Islet of Langerhans (tissue), 1 donor: ENCODE results near the gene TDP2.

ENCODE experiments used
- FAIRE-seq: peaks from one replicate; lab custom pipeline; 2011; peaks lifted over from hg19 to GRCh38; lab: Jason Lieb, UNC

The TDP2 gene

GRCh38 chr6:24666641-24667377 is at the start of gene TDP2, which contains the start of gene ACOT13:
Gene TDP2, minus strand, starts transcription at chr6:24666899. Its CDS starts 37 bp downstream, at chr6:24666862.
Gene ACOT13, plus strand, starts transcription at chr6:24667077. Its CDS starts 187 bp downstream, at chr6:24667264.
- no peak for FAIRE-seq

GRCh38 chr6:24710519-24711303 is 44.0 kb upstream of the TDP2 start:
- no peak for FAIRE-seq

GRCh38 chr6:24709014-24709711 is 42.5 kb upstream of the TDP2 start:
- FAIRE-seq = peak; percentile 82

GRCh38 chr6:24708612-24709011 is 41.9 kb upstream of the TDP2 start:
- FAIRE-seq = no peak

DNA sequence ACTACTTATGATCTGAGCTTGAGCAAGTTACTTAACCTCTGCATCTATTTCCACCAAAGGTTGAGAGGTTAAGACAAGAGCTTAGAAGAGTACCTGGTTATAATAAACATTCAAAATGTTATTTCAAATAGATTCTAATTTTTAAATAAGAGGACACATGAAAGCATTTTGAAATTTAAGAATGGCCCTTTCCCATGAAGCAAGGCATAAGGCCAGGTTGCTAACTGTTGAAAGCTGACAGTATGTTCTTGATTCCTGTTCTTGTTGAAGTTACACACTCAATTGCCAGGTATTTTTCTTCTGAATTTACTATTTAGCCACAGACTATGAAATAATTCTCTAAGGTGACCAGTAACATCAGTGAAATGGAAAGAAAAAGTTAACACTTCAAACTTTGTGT is 37.8 kb upstream of the TDP2 start:
- no peak for FAIRE-seq

- FAIRE-seq = no peak
Measured at GRCh38 chr6:24702720-24703282, 36.1 kb upstream of the TDP2 start.

GRCh38 chr6:24699521-24700359 is 33.0 kb upstream of the TDP2 start:
- FAIRE-seq = no peak

DNA sequence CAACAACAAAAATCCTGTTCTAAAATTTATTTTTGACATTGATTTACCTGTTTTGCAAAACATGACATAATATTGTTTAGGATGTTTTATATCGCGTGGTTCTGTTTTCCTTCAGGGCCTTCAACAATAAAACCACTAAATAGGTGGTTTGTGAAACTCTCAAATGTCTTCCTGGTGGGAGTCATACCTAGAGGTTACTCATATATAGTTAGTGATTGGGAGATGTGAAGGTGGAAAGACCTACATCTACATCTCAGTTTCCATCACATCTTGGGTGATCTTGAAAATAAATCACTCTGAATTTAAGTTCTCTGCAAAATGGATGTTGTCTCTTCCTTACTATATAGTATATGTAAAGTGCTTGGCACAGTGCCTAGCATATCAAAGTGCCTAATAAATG is 29.4 kb upstream of the TDP2 start:
- FAIRE-seq = no peak

- FAIRE-seq = peak; percentile 56
Measured at GRCh38 chr6:24695635-24696034, 28.9 kb upstream of the TDP2 start.

GRCh38 chr6:24694198-24694597 is 27.5 kb upstream of the TDP2 start:
- no peak for FAIRE-seq

DNA sequence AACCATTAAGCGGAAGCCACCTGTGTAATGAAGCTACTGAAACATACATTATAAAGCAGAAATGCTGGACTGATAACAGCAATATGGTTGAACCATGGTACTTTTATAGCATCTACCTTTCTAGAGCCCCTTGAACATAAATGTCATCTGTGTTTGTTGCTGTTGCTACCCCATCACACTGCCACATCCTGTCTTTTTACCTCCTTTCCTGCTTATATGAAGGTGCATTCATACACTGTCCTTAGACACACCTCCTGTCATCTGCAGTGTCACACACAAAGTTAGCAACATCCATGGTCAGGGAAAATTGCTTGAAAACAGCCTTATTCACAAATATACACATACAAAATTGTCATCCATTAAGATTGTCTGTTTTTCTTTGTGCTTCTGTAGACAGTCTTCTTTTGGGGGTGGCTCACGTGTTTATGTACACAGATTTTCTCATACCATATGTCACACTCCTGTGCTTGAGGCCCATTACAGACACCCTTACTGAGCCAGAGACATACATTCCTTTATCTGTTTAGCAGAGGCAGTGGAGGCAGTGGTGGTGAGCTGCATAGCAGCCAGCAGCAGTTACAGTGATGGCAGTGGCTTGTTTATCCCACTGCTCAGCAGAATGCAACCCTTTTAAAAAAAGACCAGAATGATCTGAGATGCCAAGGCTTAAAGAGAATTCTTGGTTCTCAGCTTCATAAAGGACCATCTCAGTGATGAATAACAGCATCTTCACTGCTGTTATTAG is 26.3 kb upstream of the TDP2 start:
- no peak for FAIRE-seq

- no peak for FAIRE-seq
Measured at GRCh38 chr6:24692415-24692814, 25.7 kb upstream of the TDP2 start.

DNA sequence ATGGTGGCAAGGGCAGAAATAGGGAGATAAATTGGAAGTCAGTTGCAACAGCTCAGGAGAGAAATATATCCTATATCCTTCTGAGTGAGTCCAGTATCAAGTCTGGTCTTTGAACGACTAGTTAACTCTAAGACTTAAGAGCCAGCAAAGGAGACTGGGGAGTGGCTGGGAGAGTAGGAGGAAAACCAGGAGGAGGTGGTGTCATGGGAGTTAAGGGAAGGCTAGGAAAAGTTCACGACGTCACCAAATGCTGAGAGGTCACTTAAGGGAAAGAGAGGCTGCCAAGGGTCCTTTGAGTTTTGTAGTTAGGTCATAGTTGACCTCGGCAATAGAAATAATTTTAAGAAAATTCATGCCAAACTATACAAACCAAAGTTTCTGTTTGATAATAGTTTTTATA is 25.3 kb upstream of the TDP2 start:
- no peak for FAIRE-seq

DNA sequence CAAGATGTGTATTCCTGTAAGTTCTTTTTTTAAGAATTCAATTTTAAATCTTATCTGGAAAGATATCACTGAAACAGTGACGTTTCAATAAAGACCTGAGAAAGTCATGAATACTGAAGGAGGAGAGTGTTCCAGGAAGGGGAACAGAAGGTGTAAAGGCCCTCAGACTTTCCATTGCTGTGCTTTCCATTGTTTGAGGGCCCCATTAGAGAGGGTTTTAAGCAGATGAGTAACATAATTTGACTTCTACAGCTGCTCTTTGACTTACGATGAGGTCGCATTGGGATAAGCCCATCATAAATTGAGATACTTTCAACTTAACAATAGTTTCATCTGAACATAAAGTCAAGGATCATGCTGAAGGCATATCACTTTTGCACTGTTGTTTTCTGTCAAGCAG is 24.9 kb upstream of the TDP2 start:
- FAIRE-seq = no peak

- no peak for FAIRE-seq
Measured at GRCh38 chr6:24690593-24690992, 23.9 kb upstream of the TDP2 start.

GRCh38 chr6:24689964-24690363 is 23.3 kb upstream of the TDP2 start:
- FAIRE-seq = no peak

- no peak for FAIRE-seq
Measured at GRCh38 chr6:24686946-24687345, 20.2 kb upstream of the TDP2 start.

- no peak for FAIRE-seq
Measured at GRCh38 chr6:24686408-24686807, 19.7 kb upstream of the TDP2 start.

DNA sequence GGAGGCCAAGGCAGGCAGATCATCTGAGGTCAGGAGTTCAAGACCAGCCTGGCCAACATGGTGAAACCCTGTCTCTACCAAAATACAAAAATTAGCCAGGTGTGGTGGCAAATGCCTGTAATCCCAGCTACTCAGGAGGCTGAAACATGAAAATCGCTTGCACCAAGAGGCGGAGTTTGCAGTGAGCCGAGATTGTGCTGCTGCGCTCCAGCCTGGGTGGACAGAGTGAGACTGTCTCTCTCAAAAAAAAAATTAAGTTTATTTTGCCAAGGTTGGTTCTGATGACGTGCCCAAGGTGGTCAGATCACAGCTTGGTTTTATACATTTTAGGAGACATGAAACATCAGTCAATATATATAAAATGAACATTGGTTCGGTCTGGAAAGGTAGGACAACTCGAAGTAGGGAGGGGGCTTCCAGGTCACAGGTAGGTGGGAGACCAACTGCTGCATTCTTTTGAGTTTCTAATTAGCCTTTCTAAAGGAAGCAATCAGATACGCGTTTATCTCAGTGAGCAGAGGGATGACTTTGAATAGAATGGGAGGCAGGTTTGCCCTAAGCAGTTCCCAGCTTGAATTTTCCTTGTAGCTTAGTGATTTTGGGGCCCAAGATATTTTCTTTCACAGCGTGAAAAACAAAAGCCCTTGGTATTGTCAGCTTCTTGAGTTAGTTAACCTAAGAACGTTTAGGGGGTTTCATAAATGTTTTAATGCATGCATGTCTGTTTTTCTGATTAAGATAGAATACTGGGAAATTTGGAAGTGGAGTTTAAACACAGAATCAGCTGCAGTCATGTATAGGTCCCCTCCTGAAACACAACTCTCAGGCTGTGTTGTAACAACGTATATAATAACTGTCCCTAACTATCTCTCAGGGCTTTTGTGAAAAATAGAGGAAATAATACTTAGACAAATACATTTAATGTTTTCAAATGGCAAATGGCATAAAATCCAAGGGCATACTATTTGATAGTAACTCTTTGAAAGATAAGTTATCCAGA is 16.9 kb upstream of the TDP2 start:
- FAIRE-seq = no peak

DNA sequence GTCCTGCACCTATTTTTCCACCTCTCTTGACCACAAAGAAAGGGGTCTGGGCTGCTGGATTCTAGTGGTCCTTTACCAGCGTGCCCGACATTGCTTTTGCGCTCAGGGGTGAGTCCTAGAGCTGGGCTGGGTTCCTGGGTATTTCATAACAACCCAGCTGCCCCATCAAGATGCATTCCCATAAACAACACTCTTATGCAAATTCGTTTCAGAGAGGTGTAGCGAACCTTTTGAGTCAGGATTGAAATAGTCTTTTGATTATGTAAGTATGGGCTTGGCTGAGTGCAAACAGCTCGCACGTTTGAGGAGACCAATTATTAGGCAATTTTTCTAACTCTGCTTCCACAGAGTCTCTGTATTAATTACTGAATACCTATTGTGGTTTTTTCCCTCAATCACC is 13.9 kb upstream of the TDP2 start:
- FAIRE-seq = no peak
